GM10266 (cell line): ENCODE measurements around the gene VENTX.

ENCODE experiments used
- DNase-seq: peaks from one replicate; pipeline ENCODE4 v3.0.0; 2012; ENCODE audit errors: extremely low spot score
- CTCF ChIP-seq: IDR thresholded peaks from 2 replicates; pipeline ENCODE4 v1.5.1; 2012; ENCODE audit warnings: mild to moderate bottlenecking, low read depth; ENCODE audit not compliant: control insufficient read depth, insufficient read depth; ENCODE audit errors: missing control alignments

Gene VENTX

GRCh38 chr10:133237588-133238465 lies at the start of gene VENTX:
Gene VENTX (plus strand): TSS chr10:133237855. CDS start chr10:133237915, 60 bp downstream.
- TF ChIP-seq CTCF: no peak
- DNase-seq: no peak

- TF ChIP-seq CTCF: no peak
- no peak for DNase-seq
These were observed 49.6 kb upstream of the VENTX start for GRCh38 chr10:133187906-133188681.

- DNase-seq: no peak
- no peak for TF ChIP-seq CTCF
These were observed 48.4 kb upstream of the VENTX start for GRCh38 chr10:133189256-133189655.

GRCh38 chr10:133189726-133190125 lies 47.9 kb upstream of the VENTX start:
- no peak for TF ChIP-seq CTCF
- no peak for DNase-seq

GRCh38 chr10:133190225-133190624 lies 47.4 kb upstream of the VENTX start:
- no peak for DNase-seq
- TF ChIP-seq CTCF: no peak

GRCh38 chr10:133191651-133192050 lies 46.0 kb upstream of the VENTX start:
- TF ChIP-seq CTCF: no peak
- no peak for DNase-seq

GRCh38 chr10:133194151-133194550 lies 43.5 kb upstream of the VENTX start:
- no peak for TF ChIP-seq CTCF
- no peak for DNase-seq
